ENCODE data around the gene CCN2. TPM values are rescaled to one million over a fixed set of nuclear protein-coding genes. Genes with fewer than 3 reads are reported as not detected.
"Not testable (repeated sequence)": the region's sequence is repeated elsewhere in the genome, so short reads cannot be mapped to it uniquely, and the experiment has no call there.

The CCN2 gene
- total RNA-seq, 4 donors from 2014 or later = 8.9 to 110 (median 25.9) TPM

DNA sequence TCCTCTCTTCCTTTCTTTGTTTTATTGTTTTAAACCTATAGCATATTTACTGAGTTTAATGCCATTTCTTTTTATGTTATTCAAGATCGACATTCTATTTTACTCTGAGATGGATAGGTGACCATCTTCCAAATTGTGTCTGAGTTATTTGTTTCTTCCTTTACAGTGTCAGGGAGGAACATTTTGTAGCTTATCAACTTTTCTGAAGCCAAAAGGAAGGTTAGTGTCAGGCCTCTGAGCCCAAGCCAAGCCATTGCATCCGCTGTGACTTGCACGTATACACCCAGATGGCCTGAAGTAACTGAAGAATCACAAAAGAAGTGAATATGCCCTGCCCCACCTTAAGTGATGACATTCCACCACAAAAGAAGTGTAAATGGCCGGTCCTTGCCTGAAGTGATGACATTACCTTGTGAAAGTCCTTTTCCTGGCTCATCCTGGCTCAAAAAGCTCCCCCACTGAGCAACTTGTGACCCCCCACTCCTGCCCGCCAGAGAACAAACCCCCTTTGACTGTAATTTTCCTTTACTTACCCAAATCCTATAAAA lies 49.8 kb downstream of the CCN2 start:
- DNase-seq; H3K9me3 ChIP-seq; H3K4me3 ChIP-seq; intact Hi-C loops (cut with DNase I); H3K36me3 ChIP-seq; H3K27ac ChIP-seq; H3K4me1 ChIP-seq; H3K27me3 ChIP-seq: not testable (repeated sequence)
- 58 to 68% methylated on average over 5 of the region's 5 CpGs for WGBS, 2 donors

DNA sequence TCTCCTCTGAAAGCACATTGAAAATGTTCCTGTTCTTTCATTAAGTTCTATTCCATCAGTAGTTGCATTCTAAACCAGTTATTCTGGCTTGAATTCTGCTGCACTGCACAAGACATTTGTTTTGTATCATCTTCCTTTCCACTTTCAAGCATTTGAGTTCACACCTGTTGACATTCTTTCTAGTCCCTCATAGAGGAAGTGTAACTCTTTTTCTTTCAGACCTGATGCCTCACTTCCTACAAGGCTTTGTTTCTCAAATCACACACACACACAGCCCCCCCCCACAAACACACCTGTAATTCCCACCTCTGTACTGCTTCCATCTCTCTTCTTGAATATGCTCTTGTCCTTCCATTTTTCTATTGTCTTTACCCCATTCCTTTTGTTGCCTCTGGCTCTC lies 50.9 kb downstream of the CCN2 start:
- no peak for TF ChIP-seq POLR2A (IDR thresholded peaks at IDR 0.05)
- TF ChIP-seq CTCF (IDR thresholded peaks at IDR 0.05) = no peak
- peaks cover 0 to 5% (median 0%) of the 10 kb centered on the region in 3 donors for H3K9me3 ChIP-seq
- H3K36me3 ChIP-seq = no peaks in the 10 kb centered on the region
- intact Hi-C loops (cut with DNase I) = no loop called here
- H3K4me3 ChIP-seq = no peak overlapping the region
- no peaks in the 10 kb centered on the region for H3K4me1 ChIP-seq
- no peak for DNase-seq
- no peak overlapping the region for H3K27ac ChIP-seq
- no peaks in the 10 kb centered on the region for H3K27me3 ChIP-seq

DNA sequence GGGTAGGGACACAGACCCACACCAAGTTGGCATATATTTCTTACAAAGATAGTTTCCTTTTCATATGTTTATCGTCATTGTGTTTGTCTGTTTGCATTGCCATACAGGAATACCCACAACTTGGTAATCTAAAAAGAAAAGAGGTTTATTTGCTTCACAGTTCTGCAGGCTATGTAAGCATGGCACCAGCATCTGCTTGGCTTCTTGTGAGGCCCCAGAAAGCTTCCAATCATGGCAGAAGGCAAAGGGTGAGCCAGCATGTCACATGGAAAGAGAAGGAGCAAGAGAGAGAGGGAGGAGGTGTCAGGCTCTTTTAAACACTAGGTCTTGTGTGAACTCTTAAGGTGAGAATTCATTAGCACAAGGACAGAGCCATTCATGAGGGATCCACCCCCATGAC lies 52.5 kb downstream of the CCN2 start:
- H3K36me3 ChIP-seq = no peaks in the 10 kb centered on the region
- no peaks in the 10 kb centered on the region for H3K27me3 ChIP-seq
- DNase-seq = no peak
- H3K4me3 ChIP-seq = no peak overlapping the region
- intact Hi-C loops (cut with DNase I) = no loop called here
- WGBS, 2 donors = 75 to 92% methylated on average over 1 of the region's 1 CpG
- H3K9me3 ChIP-seq = peaks cover 0 to 5% (median 0%) of the 10 kb centered on the region in 3 donors
- no peaks in the 10 kb centered on the region for H3K4me1 ChIP-seq
- no peak for TF ChIP-seq CTCF (IDR thresholded peaks at IDR 0.05)
- H3K27ac ChIP-seq = no peak overlapping the region

Other genes starting within 250 kb of the CCN2 start
- gene OR2A4, start 250.0 kb downstream of the CCN2 start, total RNA-seq = under 1 TPM in 1 of 4 donors, not detected in 3; 0.57 TPM
- gene CTAGE9, start 240.4 kb downstream of the CCN2 start, total RNA-seq = not detected
- 10 to 100 TPM in 1 of 4 donors, 1 to 10 TPM in 2, under 1 TPM in 1; 0.76 to 12.6 (median 3.2) TPM for gene ENPP1, start 143.4 kb downstream of the CCN2 start, total RNA-seq